GM12872 (cell line): ENCODE measurements around the gene TINAGL1.
A peak's percentile ranks its signal among the peaks of the same experiment; 100 is the strongest.

Experiments used
- TF ChIP-seq, protein P1 (sequence below): IDR thresholded peaks from 3 replicates; pipeline ENCODE4 v1.5.1; 2011; ENCODE audit warnings: low read depth, mild to moderate bottlenecking, low read length, moderate library complexity; ENCODE audit not compliant: insufficient read depth

TINAGL1 gene

DNA sequence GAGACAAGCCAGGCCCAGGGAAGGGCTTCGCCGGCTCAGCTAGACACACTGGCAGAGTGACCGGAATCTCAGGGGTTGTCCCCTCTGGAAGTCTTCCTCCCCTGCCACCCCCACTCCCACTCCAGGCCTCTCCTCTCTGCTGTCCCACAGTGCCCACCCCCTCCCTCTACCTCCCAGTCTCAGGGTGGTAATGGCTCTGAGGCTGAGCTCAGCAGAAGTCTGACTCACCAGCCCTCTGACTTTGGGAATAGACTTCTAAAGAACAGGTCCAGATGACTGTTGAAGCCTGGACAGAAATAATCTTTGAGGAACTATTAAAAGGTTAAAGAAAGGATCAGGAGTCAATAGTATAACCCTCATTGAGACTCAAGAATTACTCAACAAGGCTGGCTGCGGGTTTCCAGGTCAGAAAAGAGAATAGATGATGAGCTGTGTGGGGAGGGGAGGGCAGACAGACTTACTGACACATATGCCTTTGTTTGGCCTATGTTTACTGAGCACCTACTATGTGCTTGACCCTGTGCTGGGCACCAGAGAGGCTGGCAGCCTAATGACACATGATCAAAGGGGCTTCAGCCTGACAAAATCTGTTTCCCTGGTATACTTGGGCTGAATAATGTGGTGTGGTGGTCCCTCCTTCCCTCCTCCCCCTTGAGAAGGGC is 49.4 kb downstream of the TINAGL1 start:
- TF ChIP-seq, protein P1, sequence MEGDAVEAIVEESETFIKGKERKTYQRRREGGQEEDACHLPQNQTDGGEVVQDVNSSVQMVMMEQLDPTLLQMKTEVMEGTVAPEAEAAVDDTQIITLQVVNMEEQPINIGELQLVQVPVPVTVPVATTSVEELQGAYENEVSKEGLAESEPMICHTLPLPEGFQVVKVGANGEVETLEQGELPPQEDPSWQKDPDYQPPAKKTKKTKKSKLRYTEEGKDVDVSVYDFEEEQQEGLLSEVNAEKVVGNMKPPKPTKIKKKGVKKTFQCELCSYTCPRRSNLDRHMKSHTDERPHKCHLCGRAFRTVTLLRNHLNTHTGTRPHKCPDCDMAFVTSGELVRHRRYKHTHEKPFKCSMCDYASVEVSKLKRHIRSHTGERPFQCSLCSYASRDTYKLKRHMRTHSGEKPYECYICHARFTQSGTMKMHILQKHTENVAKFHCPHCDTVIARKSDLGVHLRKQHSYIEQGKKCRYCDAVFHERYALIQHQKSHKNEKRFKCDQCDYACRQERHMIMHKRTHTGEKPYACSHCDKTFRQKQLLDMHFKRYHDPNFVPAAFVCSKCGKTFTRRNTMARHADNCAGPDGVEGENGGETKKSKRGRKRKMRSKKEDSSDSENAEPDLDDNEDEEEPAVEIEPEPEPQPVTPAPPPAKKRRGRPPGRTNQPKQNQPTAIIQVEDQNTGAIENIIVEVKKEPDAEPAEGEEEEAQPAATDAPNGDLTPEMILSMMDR = no peak

DNA sequence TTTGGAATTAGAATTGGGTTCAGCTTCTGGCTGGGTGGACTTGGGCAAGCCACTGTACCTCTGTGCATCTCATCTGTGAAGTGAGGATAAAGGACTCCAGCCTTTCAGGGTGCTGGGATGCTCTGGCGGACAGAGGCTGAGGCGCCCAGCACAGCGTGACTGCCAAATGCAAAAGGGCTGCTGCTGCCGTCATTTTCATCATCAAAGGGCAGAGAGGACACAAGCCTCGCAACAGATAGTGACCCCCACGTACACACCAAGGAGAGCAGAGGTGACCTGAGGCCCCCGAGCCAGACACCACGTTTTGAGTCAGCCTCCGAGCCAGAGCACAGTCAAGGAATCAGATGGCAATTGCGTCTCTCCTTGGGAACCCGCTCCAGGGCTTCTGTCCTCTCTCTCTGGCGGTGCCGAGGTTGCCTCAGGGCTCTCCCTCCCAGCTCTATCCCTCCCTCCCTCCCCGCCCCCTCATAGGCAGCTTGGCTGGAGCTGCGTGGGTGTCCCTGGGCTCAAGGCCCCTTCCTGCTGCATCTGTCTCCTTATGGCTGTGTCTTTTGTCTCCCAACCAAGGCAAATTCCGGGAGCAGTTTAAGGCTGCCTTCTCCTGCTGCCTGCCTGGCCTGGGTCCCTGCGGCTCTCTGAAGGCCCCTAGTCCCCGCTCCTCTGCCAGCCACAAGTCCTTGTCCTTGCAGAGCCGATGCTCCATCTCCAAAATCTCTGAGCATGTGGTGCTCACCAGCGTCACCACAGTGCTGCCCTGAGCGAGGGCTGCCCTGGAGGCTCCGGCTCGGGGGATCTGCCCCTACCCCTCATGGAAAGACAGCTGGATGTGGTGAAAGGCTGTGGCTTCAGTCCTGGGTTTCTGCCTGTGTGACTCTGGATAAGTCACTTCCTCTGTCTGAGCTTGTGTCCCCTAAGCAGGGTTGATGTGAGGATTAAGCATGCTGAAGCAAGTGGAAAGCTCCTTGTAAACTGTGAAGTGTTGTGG is 50.2 kb downstream of the TINAGL1 start:
- TF ChIP-seq, protein P1 = no peak

DNA sequence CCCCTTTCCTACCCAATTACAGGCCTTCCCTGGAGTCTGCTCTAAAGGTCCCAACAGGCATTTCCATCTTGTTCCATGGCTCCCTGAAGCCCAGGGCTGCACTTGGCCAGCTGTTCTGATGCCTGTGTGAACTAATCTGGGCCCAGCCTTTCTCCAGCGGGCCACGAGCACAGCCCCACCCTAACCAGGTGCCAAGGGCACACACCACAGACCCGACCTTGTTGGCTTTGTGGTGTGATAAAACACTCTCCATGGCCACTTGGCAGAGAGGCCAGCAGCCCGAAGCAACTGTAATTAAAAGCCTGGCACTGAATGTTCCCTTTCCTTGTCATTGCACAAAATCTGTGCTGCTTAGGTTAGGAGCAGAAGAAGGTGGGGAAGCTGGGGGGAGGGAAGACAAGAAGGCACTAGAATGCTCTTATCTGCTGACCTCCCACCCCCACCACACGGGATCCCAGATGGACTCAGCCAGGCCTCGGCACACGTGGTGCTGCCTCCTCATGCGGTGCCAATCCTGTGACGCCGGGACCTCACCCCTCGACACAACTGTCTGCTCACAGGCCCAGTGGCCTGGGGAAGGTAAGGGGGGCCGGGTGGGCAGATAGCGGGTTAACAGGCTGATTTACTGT is 51.1 kb downstream of the TINAGL1 start:
- TF ChIP-seq, protein P1 = no peak

DNA sequence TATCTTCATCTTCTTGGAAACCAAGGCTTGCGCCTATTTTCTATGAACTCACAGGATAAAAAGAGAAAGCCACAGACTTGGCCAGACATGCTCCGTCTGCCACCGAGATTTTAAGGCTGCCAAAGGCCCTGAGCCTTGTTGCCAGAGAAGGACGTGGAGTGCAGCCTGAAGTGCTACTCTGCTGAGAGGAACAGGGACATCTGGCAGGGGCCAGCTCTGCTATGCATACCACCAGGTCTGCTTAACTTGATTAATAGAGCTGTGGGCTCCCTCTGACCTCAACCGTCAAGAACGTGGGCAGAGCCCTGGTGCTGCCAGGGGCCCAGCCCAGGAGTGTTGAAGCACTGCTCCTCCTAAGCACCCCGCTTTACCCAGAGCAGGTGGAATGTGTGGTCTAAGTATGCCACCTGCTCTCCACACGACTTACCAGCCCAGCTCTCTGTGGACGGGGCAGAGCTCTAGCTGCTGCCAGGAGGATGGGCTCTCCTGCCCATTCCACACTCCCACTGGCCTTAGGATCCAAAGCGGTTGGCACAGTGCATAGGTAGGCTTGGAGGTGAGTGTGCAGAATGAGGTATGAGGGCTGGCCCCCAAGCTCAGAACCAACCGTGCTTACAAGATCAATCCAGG is 51.7 kb downstream of the TINAGL1 start:
- TF ChIP-seq, protein P1 = no peak

DNA sequence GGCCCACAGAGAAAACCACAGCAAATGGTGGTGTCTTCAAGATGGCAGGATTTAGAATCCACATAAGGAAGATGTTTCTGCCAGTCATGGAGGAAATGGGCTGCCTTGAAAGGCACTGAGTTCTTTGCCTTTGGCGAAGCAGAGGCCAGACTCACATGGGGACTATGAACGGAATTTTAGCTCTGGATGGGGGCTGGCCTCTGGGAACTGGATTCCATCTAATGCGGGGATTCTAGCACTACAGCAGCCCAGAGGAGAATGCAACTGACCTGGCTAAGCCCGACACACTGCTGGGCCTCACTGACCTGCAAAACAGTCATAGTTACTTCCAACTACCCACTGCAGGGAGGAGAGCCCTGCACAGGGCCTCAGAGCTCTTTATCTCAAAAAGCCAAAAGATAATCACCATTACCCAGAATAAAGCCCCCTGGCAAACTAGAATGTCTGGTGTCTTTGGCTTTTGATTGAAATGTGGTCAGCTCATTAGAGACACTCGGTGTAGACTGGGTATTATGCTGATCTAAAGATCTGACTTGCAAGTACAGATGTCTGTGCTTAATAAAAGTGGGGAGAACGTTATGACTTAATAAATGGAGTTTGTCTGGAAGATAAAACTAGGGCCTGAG is 52.7 kb downstream of the TINAGL1 start:
- TF ChIP-seq, protein P1 = no peak

DNA sequence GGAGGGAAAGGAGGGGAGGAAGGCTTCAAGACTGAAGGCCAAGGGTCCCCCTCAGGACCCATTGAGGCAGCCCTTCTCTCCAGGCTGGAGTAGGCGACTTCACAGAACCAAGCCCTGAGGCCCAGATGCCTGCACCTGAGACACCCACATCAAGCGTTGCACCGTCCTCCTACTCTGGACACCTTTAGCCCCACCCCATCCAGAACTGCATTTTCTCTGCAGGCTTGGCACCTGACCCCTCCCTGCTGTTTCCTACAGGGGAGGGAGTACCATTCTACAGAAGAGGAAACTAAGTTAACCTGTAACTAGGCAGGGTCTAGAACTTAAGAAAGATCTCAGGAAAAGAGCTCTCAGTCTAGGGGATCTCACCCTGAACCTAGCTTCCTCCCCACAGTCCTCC is 56.3 kb downstream of the TINAGL1 start:
- TF ChIP-seq, protein P1 = no peak

DNA sequence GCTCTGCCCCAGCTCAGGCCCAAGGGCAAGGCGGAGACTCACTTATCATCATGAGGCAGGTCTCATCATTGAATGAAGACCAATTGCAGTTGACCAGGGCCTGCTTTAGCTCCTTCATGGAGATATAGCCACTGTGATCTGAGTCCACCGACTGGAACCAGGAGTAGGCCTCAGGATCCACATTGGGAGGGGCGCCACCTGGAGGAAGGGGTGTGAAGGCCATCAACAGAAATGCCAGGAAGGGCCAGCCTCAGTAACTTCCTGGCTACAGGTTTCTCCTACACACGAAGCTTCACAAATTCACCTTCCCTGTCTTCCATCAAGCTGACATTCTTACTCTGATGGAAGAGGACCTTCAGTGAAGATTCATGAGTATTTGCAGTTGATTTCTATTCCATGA is 56.8 kb downstream of the TINAGL1 start:
- TF ChIP-seq, protein P1 = peak; percentile 63
